ENCODE measurements around the gene BMPR2.
"Not testable (repeated sequence)": the region's sequence is repeated elsewhere in the genome, so short reads cannot be mapped to it uniquely, and the experiment has no call there.

- TF ChIP-seq CTCF (IDR thresholded peaks at IDR 0.05; ENCODE audit: poor library complexity); EZH2 (IDR thresholded peaks at IDR 0.05; ENCODE audit: borderline replicate concordance); EZH2phosphoT487 (IDR thresholded peaks at IDR 0.05; ENCODE audit: low read depth, severe bottlenecking, unreplicated experiment): not testable (repeated sequence)
Measured at GRCh38 chr2:202546499-202547141, 170.5 kb downstream of the BMPR2 start.

Measured in hepatocyte (in vitro differentiated cells).